H4 (cell line): Measurements from ENCODE around the gene PTPRCAP. TPM values are rescaled to one million over a fixed set of nuclear protein-coding genes. Genes with fewer than 3 reads are reported as not detected.
A peak's percentile ranks its signal among the peaks of the same experiment; 100 is the strongest.
"Not testable (repeated sequence)": the region's sequence is repeated elsewhere in the genome, so short reads cannot be mapped to it uniquely, and the experiment has no call there.

Source experiments
- DNase-seq: peaks from one replicate; pipeline ENCODE4 v3.0.0-alpha.2; 2015; ENCODE audit warnings: low spot score
- total RNA-seq: library from RNA; depleted of rRNA; stranded (reverse); fragments of >200 nt; shearing (Covaris generic); gene quantifications from 2 replicates; pipeline ENCODE4 v1.2.3, GENCODE V29; 2014; rRNA removed

The PTPRCAP gene
- 0.41 and 4.0 TPM in 2 replicates for total RNA-seq

- DNase-seq: no peak
Measured at GRCh38 chr11:67437082-67437808, at the start of gene PTPRCAP. PTPRCAP (minus strand) TSS chr11:67437682; CDS start chr11:67437619, 63 bp downstream.

GRCh38 chr11:67486481-67487195 lies 49.2 kb upstream of the PTPRCAP start:
- no peak for DNase-seq

GRCh38 chr11:67485873-67486361 lies 48.4 kb upstream of the PTPRCAP start:
- not testable (repeated sequence) for DNase-seq

GRCh38 chr11:67484847-67485311 lies 47.4 kb upstream of the PTPRCAP start:
- no peak for DNase-seq

- no peak for DNase-seq
Measured at GRCh38 chr11:67483831-67484665, 46.6 kb upstream of the PTPRCAP start.

- DNase-seq: peak; percentile 98
Measured at GRCh38 chr11:67482827-67483798, 45.6 kb upstream of the PTPRCAP start, which contains the start of gene AIP. AIP (plus strand) TSS chr11:67483026; CDS start chr11:67483159, 133 bp downstream.

GRCh38 chr11:67482275-67482826 lies 44.9 kb upstream of the PTPRCAP start:
- DNase-seq: no peak

- DNase-seq: not testable (repeated sequence)
Measured at GRCh38 chr11:67477344-67478050, 40.0 kb upstream of the PTPRCAP start.

GRCh38 chr11:67476692-67477091 lies 39.2 kb upstream of the PTPRCAP start:
- not testable (repeated sequence) for DNase-seq

- no peak for DNase-seq
Measured at GRCh38 chr11:67472882-67473281, 35.4 kb upstream of the PTPRCAP start.

- DNase-seq: no peak
Measured at GRCh38 chr11:67470337-67471002, 33.0 kb upstream of the PTPRCAP start.

- DNase-seq: no peak
Measured at GRCh38 chr11:67469508-67469811, 32.0 kb upstream of the PTPRCAP start.

GRCh38 chr11:67468759-67469507 lies 31.5 kb upstream of the PTPRCAP start, which contains the start of gene TMEM134:
TMEM134 (minus strand) TSS chr11:67469251; CDS start chr11:67469192, 59 bp downstream.
- peak; percentile 85 for DNase-seq

- DNase-seq: no peak
Measured at GRCh38 chr11:67468456-67468758, 30.9 kb upstream of the PTPRCAP start.

- no peak for DNase-seq
Measured at GRCh38 chr11:67468056-67468455, 30.6 kb upstream of the PTPRCAP start.

GRCh38 chr11:67466962-67467771 lies 29.7 kb upstream of the PTPRCAP start:
- no peak for DNase-seq

- no peak for DNase-seq
Measured at GRCh38 chr11:67466367-67466766, 28.9 kb upstream of the PTPRCAP start.

- not testable (repeated sequence) for DNase-seq
Measured at GRCh38 chr11:67465530-67465929, 28.0 kb upstream of the PTPRCAP start.
